Measurements from ENCODE around the gene NTPCR.

Gene NTPCR

DNA sequence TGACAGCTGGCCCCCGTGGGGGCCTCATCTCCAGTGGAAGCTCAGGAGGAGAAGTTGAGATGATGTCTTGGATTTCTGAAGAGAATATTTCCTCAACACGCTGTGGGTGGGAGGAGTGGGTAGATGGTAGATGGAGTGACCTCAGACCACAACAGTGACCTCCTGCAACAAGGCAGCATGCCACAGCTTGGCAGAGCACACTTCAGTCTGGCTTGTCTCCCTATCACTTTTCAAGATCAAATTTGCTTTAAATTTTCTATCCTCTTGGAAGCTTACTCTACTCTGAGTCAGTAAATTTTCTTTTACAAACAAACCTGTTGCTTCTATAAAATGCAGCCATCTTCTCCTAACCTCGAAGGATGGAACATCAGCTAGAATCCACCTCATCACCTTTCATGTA is 59.7 kb downstream of the NTPCR start:
- DNase-seq (ENCODE audit: low read depth in 2 of 2): no peak

DNA sequence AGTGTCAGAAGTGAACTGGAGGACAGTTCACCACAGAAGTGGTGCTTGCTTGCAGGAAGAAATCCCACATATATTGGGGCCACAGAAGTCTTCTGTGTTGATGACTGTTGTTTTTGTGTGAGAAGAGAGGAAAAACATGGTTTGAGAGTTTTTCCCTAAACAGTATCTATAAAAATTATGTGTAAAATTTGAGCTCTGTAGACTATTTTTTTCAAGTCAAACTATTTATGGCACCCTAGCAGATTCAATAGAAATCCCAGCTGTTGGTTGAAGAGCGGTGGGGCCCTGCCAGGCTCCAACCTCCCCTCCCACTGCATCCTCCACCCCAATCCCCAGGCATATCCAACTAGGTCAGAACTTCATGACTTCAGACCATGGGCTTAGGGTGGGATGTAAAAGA is 61.6 kb downstream of the NTPCR start:
- no peak for DNase-seq (ENCODE audit: low read depth in 2 of 2)

DNA sequence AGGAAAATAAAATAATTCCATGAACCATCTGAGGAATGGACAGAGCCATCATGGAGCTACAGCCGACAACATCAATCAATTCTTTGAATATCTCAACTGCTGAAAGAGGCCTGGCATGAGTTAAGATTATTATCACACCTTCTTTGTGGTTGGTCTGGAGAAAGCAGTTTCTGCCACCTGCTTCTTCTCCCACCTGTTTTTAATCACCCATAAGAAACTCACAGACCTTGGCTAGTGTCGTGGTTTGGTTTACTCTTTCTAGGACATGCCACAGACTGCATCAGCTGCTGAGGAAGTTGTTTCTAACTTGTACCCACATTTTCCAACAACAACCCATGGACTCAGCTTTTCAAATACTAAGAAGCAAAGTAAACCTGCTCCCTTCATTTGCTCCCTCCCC is 65.6 kb downstream of the NTPCR start:
- DNase-seq (ENCODE audit: low read depth in 2 of 2): no peak

DNA sequence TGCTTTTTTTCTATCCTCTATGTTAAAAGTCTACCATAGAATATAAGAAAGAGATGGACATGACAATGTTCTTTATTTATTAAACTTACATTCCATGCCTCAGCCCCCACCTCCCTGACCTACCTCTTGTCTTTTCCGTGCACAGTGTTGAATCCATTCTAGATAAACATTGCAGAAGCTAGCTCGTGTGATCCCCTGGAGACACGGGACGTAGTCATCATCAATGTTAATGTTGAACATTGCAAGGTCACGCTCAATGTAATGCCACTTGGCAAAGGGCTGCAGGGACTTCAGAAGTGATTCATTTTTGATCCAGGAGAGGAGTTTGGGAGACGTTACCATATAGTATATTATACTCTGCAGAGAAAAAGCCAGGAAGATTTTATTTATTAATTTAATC is 66.4 kb downstream of the NTPCR start:
- no peak for DNase-seq (ENCODE audit: low read depth in 2 of 2)

DNA sequence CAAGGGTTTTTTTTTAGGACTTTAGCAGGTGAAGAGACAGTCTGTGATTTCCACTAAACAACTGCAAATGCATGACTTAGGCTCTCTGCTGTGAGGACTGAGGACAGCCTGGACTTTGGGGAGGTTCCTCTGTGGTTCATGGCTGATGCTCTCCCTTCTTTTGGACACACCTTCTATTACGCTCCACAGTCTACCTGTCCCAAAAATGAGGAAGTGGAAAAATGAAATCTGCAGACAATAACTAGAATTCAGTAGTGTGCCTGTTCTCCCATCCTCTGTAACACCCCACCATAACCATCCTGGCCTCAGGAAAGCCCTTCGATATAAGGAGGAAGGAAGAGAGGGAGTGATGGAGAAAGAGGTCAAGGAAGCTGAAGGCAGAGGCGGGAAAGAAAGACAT is 68.7 kb downstream of the NTPCR start:
- no peak for DNase-seq (ENCODE audit: low read depth in 2 of 2)

DNA sequence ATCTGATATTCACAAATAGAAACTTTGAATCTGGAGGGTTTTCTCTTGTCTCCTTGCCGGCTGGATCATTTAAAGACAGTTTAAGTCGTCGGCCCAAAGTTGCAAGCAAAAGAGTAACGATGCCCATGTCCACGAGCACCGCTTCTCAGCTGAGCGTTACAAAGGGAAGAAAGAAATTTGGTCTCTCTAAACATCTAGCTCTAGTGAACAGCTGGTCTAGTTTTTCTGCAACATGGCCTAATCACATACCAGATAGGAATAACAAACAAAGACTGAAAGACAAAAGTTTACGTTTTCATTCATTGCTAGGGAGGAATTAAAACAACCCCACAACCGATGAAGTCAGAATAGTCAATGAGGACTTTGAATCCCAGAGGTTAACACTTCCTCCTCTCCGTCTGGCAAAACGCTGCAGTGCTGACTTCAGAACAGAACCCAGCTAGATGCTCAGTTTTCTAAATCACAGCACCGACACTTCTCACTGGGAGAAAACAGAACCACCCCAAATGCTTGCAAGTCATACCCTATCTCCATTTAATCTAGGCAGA is 69.4 kb downstream of the NTPCR start:
- DNase-seq (ENCODE audit: low read depth in 2 of 2): no peak

DNA sequence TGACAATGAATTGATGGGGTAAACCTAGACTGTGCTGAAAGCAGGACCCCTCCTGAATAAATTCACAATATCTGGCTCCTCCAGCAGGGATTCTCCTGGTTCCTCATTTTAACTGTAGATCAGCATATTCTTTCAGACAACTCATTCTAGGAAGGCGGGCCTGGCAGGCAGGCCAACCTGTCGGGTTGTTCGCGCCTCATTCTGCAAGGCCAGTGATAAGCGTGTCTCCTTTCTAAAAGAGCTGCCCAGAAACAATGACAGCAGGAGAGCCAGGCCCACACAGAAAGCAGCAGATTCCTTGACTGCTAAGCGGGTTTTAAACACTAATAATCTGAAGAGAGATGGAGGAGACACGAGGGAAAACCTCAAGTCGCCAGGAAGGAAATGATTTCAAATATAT is 70.0 kb downstream of the NTPCR start:
- no peak for DNase-seq (ENCODE audit: low read depth in 2 of 2)

DNA sequence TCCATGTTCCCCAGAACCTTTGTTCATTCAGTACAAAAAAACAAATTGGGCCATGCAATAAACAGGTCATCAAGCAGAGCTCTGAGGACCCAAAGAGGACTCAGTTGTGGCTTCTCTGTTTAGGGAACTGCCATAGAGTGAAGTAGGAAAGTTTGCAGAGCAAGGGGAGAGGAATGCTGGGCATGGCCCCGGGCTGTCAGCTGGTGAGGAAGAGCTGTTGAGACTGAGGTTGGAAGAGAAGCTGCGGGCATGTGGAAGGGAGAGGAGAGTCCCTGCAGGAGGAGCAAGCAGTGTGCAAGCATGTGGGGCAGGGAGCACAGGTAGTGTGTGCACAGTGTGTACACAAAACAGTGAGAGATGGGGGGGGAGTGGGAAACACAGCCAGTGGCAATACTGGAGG is 71.8 kb downstream of the NTPCR start:
- no peak for DNase-seq (ENCODE audit: low read depth in 2 of 2)

DNA sequence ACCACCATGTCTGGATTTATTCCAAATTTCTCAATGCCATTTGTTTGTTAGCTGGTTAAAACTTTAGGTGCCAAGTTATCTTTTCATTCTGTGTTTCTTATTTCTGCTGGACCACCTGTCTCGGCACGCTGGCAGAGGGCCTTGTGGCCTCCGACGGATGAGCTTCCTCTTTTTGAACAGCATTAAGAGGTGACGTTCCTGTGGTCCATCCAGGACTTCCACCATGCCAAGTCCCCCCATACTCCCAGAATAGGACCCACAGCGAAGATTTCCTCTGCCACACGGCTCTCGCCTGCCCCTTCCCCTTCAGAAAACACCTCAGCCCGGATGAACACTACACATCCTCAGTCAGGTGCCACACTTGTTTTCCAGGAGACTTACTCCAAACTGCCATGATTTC is 73.8 kb downstream of the NTPCR start:
- no peak for DNase-seq (ENCODE audit: low read depth in 2 of 2)

DNA sequence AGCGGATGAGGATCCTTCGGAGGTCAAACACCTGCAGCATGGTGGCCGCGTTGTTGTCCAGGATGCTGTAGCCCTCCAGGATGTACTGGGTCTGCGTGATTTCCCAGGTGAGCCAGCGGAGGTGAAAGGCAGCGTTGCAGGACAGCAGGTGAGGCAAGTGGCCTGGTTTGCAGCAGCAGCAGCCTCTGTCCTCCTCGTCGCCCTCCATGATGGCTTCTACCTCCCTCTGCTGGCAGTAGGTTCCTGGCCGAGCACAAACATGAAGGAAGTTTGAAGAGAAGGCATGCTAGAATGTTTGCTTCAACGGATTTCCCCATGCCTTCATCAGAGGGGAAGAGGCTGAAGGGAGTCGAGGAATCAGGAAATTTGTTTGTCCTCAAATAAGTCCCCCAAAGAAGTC is 74.7 kb downstream of the NTPCR start:
- no peak for DNase-seq (ENCODE audit: low read depth in 2 of 2)

DNA sequence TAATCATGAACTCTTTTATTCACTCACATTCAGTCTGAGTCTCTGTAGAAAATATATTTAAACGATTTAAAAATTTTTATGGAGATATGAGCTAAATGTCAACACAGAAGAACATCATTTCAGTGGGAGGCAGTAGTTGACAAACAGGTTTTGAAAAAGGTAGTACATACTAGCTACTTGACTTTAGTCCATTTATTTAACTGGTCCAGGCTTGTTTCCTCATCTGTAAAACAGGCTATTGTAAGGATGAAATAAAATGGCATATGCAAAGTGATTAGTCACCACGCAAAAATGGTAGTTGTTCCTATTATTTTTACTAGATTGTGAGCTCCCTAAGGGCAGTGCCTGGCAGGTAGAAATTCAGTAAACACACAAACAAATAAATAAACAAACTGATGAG is 75.2 kb downstream of the NTPCR start:
- no peak for DNase-seq (ENCODE audit: low read depth in 2 of 2)

DNA sequence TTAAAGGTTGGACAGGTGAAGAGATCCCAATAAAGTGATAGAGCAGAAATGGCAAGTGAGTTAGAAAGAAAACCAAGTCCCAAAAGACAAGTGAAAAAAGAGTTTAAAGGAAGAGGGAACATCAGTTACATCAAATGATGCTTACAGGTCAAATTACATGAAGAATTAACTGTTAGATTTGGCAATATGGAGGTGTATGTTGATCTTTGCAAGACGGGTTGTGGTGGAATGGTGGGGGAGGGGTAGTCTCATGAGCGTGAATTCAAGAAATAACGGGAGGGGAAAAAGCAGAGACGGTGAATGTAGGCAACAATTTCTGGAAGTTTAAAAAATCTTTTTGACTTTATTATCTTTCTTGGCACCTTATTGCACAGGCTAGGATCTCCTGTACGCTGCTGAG is 76.6 kb downstream of the NTPCR start:
- no peak for DNase-seq (ENCODE audit: low read depth in 2 of 2)

DNA sequence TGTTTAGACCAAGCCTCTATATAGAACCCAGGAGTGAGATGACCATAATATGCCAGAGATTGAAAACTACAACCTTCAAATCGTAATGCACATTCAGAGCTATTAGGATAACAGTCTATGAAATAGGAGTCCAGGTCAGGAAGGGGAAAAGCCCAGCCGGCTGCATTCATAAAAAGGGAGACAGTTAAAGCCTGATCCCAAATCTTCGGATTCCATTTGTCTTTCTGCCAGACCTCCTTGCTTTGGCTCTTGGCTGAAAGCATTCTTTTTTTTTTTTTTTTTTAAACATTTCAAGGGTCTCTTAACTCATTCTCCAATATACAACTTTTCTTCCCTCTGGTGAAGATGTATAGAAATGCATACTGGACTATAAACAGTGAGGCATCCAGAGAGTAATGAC is 81.1 kb downstream of the NTPCR start:
- DNase-seq (ENCODE audit: low read depth in 2 of 2): no peak

DNA sequence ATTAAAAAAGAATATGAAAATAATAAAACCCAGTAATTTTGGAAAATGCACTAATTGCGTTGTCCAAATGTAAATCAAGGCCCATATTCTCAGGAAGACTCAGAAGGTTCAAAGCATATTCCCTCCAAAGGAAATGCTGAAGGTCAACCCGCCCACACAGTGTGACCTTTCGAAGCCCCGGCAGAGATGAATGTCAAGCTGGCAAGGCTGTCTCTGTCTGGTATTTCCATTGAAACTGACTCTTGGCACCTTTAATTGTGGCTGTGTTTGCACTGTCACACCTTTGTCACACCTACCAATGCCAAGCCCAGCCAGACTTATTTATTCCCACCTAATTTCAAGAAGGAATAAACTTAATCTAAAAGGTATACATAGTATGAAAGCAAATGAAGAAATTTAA is 82.5 kb downstream of the NTPCR start:
- DNase-seq (ENCODE audit: low read depth in 2 of 2): no peak

DNA sequence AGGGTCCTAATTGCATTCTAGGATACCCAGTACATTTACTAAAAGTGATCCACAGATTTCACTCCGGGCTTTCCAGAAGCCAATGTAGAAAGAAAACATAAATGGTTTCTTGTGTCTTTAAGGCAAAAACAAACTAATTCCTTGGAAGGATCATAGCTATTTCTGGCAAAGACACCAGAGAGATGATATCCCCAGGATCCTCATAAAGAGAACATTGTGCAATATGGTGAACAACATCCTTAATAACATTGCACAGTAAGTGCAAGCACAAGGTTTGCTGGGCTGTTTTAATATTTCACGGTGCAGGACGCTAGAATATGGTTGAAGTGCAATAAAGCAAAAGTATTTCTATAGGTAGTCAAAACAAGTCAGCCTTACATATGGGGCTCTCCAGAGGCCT is 83.0 kb downstream of the NTPCR start:
- no peak for DNase-seq (ENCODE audit: low read depth in 2 of 2)
